ENCODE results near the gene AK4.

The AK4 gene

DNA sequence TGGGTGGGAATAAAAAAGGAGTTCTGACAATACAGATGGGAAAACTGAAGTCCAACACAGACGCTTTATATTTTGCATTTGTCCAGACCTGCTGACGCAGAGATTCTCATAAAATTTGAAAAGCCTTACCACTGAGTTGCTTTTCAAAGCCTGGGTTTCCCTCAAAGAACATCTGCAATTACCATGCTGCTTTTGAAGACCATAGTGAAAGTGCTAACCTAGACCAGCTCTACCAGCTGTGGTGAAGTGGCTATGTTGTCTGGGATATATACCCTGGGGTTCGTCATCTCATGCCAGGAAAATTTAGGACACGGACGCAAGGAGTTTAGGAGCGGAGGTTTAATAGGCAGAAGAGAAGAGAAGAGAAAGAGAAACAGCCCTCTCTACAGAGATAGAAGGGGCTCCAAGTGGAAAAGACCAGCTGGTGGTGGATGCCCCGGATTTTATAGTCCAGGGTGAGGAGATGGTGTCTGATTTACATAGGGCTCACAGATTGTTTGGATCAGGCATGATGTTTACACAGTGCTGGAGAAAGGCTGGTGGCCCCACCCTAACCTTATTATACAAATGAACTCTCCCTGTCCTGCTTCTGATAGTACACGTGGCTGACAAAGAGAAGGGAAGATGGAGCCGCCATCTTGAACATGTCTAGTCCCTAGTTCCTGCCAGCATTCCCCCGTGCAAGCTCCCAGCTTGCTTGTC is 73.8 kb downstream of the AK4 start:
- Histone ChIP-seq H3K79me1 (ENCODE audit: low read depth, low read length) (no peaks in the 10 kb centered on the region), H3K4ac (ENCODE audit: low read length) (no peak overlapping the region), H3K14ac (ENCODE audit: low read length) (no peak overlapping the region), H2BK15ac (ENCODE audit: low read length) (no peak overlapping the region), H3K36me3 (replicated peaks in 1 of 2; ENCODE audit: control insufficient read depth in 2 of 2, insufficient read depth in 2 of 2, low read length in 2 of 2) (no peaks in the 10 kb centered on the region), H4K8ac (ENCODE audit: low read depth, low read length) (no peak overlapping the region), H3K4me3 (ENCODE audit: low read length in 2 of 2) (no peak overlapping the region), H2AK5ac (ENCODE audit: low read depth, low read length) (no peak overlapping the region), H3K18ac (ENCODE audit: low read length) (no peak overlapping the region), H3K9ac (ENCODE audit: low read depth, low read length, poor library complexity) (no peak overlapping the region), H2BK12ac (ENCODE audit: low read length) (no peak overlapping the region), H4K91ac (ENCODE audit: low read depth, low read length, poor library complexity) (no peak overlapping the region), H3K23ac (ENCODE audit: low read depth, low read length, poor library complexity) (no peak overlapping the region), H2BK5ac (ENCODE audit: low read length) (no peak overlapping the region), H3K27ac (replicated peaks; ENCODE audit: low read length) (no peak overlapping the region), H3K27me3 (ENCODE audit: control insufficient read depth in 3 of 3, insufficient read depth in 3 of 3, low read depth in 1 of 3, low read length in 3 of 3) (no peaks in the 10 kb centered on the region), H2BK120ac (ENCODE audit: low read depth, low read length) (no peak overlapping the region), H3K9me3 (replicated peaks in 1 of 2; ENCODE audit: control insufficient read depth in 2 of 2, insufficient read depth in 1 of 2, low read depth in 1 of 2, low read length in 2 of 2) (no peaks in the 10 kb centered on the region), H2AFZ (ENCODE audit: low read length) (no peak overlapping the region), H3K4me2 (ENCODE audit: insufficient read depth, low read length, poor library complexity, severe bottlenecking) (no peak overlapping the region), H3K4me1 (ENCODE audit: control insufficient read depth in 2 of 2, insufficient read depth in 1 of 2, low read depth in 1 of 2, low read length in 2 of 2) (no peaks in the 10 kb centered on the region)
- no peak for DNase-seq (ENCODE audit: low spot score)
- no CpG with 5 or more reads among the region's 10 CpGs for WGBS, 2 donors (ENCODE audit: extremely low coverage in 2 of 2, insufficient read length in 2 of 2, insufficient replicate concordance in 1 of 2)

DNA sequence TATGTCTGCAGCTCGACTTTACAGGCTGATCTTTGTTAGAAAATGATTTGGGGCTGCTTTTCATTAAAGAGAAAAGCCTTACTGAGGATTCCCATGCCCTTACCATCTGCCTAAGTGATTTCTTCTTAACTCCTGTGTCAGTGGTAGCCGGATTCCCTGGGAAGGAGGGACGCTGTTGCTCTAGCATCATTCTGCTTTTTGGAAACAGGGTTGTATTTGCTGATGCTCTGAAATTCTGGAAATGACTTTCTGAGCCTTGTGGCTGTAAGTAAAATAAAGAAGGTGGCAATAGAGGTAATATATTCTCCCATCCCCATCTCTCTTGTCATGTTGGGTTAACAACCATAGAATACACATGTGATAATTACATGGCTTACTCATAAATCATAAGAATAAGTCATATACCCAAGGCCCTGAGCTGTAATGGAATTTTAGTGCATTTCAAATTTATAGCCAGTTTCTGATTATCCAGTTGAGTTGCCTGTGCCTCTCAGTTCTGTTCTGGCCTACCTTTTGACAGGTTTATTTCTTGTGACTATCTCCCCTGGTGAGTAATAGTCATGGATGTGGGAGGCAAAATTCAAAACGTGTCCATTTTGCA is 74.4 kb downstream of the AK4 start:
- no peak overlapping the region for H3K4me2 ChIP-seq (ENCODE audit: insufficient read depth, low read length, poor library complexity, severe bottlenecking)
- no peak overlapping the region for H2BK15ac ChIP-seq (ENCODE audit: low read length)
- no peak overlapping the region for H3K9ac ChIP-seq (ENCODE audit: low read depth, low read length, poor library complexity)
- no peak overlapping the region for H3K14ac ChIP-seq (ENCODE audit: low read length)
- H3K27me3 ChIP-seq (ENCODE audit: control insufficient read depth in 3 of 3, insufficient read depth in 3 of 3, low read depth in 1 of 3, low read length in 3 of 3): no peaks in the 10 kb centered on the region
- H3K23ac ChIP-seq (ENCODE audit: low read depth, low read length, poor library complexity): no peak overlapping the region
- no peak overlapping the region for H3K4ac ChIP-seq (ENCODE audit: low read length)
- H4K91ac ChIP-seq (ENCODE audit: low read depth, low read length, poor library complexity): no peak overlapping the region
- H2BK5ac ChIP-seq (ENCODE audit: low read length): no peak overlapping the region
- H3K4me1 ChIP-seq (ENCODE audit: control insufficient read depth in 2 of 2, insufficient read depth in 1 of 2, low read depth in 1 of 2, low read length in 2 of 2): no peaks in the 10 kb centered on the region
- no peak overlapping the region for H2BK12ac ChIP-seq (ENCODE audit: low read length)
- H3K79me1 ChIP-seq (ENCODE audit: low read depth, low read length): no peaks in the 10 kb centered on the region
- no peak overlapping the region for H2BK120ac ChIP-seq (ENCODE audit: low read depth, low read length)
- no peak overlapping the region for H3K27ac ChIP-seq (replicated peaks; ENCODE audit: low read length)
- no peak overlapping the region for H2AFZ ChIP-seq (ENCODE audit: low read length)
- no peak overlapping the region for H2AK5ac ChIP-seq (ENCODE audit: low read depth, low read length)
- no peak for DNase-seq (ENCODE audit: low spot score)
- no peak overlapping the region for H4K8ac ChIP-seq (ENCODE audit: low read depth, low read length)
- H3K4me3 ChIP-seq (ENCODE audit: low read length in 2 of 2): no peak overlapping the region
- no peak overlapping the region for H3K18ac ChIP-seq (ENCODE audit: low read length)
- no peaks in the 10 kb centered on the region for H3K36me3 ChIP-seq (replicated peaks in 1 of 2; ENCODE audit: control insufficient read depth in 2 of 2, insufficient read depth in 2 of 2, low read length in 2 of 2)
- no peaks in the 10 kb centered on the region for H3K9me3 ChIP-seq (replicated peaks in 1 of 2; ENCODE audit: control insufficient read depth in 2 of 2, insufficient read depth in 1 of 2, low read depth in 1 of 2, low read length in 2 of 2)
- WGBS, 2 donors (ENCODE audit: extremely low coverage in 2 of 2, insufficient read length in 2 of 2, insufficient replicate concordance in 1 of 2): no CpG with 5 or more reads among the region's 4 CpGs

DNA sequence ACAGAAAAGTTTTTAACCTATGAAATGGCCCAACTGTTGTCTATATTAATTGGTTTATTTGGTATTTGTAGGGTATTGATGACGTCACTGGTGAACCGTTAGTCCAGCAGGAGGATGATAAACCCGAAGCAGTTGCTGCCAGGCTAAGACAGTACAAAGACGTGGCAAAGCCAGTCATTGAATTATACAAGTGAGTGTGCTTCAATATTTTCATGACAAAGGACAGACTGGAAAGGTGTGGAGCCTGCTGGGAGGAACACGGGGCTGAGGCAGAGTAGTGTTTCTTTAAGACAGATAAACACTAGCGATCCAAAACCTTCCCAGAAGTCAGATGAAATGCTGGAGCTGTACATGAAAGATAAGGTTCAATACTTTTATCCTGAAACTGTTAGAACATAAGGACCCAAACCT is 76.7 kb downstream of the AK4 start:
- Histone ChIP-seq H4K8ac (ENCODE audit: low read depth, low read length) (no peak overlapping the region), H3K4me1 (ENCODE audit: control insufficient read depth in 2 of 2, insufficient read depth in 1 of 2, low read depth in 1 of 2, low read length in 2 of 2) (no peaks in the 10 kb centered on the region), H3K9me3 (replicated peaks in 1 of 2; ENCODE audit: control insufficient read depth in 2 of 2, insufficient read depth in 1 of 2, low read depth in 1 of 2, low read length in 2 of 2) (no peaks in the 10 kb centered on the region), H3K9ac (ENCODE audit: low read depth, low read length, poor library complexity) (no peak overlapping the region), H3K4ac (ENCODE audit: low read length) (no peak overlapping the region), H2AFZ (ENCODE audit: low read length) (no peak overlapping the region), H3K36me3 (replicated peaks in 1 of 2; ENCODE audit: control insufficient read depth in 2 of 2, insufficient read depth in 2 of 2, low read length in 2 of 2) (no peaks in the 10 kb centered on the region), H3K27me3 (ENCODE audit: control insufficient read depth in 3 of 3, insufficient read depth in 3 of 3, low read depth in 1 of 3, low read length in 3 of 3) (no peaks in the 10 kb centered on the region), H4K91ac (ENCODE audit: low read depth, low read length, poor library complexity) (no peak overlapping the region), H3K4me2 (ENCODE audit: insufficient read depth, low read length, poor library complexity, severe bottlenecking) (no peak overlapping the region), H2BK120ac (ENCODE audit: low read depth, low read length) (no peak overlapping the region), H3K79me1 (ENCODE audit: low read depth, low read length) (no peaks in the 10 kb centered on the region), H3K18ac (ENCODE audit: low read length) (no peak overlapping the region), H3K23ac (ENCODE audit: low read depth, low read length, poor library complexity) (no peak overlapping the region), H2BK5ac (ENCODE audit: low read length) (no peak overlapping the region), H2BK12ac (ENCODE audit: low read length) (no peak overlapping the region), H2BK15ac (ENCODE audit: low read length) (no peak overlapping the region), H3K14ac (ENCODE audit: low read length) (no peak overlapping the region), H2AK5ac (ENCODE audit: low read depth, low read length) (no peak overlapping the region), H3K27ac (replicated peaks; ENCODE audit: low read length) (no peak overlapping the region), H3K4me3 (ENCODE audit: low read length in 2 of 2) (no peak overlapping the region)
- no peak for DNase-seq (ENCODE audit: low spot score)
- WGBS, 2 donors (ENCODE audit: extremely low coverage in 2 of 2, insufficient read length in 2 of 2, insufficient replicate concordance in 1 of 2): no CpG with 5 or more reads among the region's 6 CpGs

DNA sequence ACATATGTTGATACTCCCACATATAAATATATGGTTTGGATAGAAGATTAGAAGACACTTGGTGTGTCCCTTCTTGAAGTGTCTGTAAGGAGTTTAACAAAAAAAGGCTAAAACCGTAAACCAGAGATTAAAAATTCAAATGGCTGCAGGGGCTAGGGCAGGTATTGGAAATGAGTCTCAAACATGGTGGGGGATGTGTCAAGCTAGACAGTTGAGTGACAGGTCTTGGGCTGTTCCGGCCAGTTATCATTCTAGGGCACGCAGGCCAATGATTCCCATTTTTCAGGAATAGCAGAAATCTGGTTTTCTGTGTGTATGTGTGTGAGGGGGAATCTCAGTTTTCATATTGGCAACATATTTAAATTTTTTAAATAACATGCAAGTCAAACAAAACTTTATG is 77.2 kb downstream of the AK4 start:
- Histone ChIP-seq H3K4me1 (ENCODE audit: control insufficient read depth in 2 of 2, insufficient read depth in 1 of 2, low read depth in 1 of 2, low read length in 2 of 2) (no peaks in the 10 kb centered on the region), H3K79me1 (ENCODE audit: low read depth, low read length) (no peaks in the 10 kb centered on the region), H3K4me2 (ENCODE audit: insufficient read depth, low read length, poor library complexity, severe bottlenecking) (no peak overlapping the region), H3K27ac (replicated peaks; ENCODE audit: low read length) (no peak overlapping the region), H3K14ac (ENCODE audit: low read length) (no peak overlapping the region), H2BK5ac (ENCODE audit: low read length) (no peak overlapping the region), H3K9ac (ENCODE audit: low read depth, low read length, poor library complexity) (no peak overlapping the region), H3K27me3 (ENCODE audit: control insufficient read depth in 3 of 3, insufficient read depth in 3 of 3, low read depth in 1 of 3, low read length in 3 of 3) (no peaks in the 10 kb centered on the region), H3K4ac (ENCODE audit: low read length) (no peak overlapping the region), H3K18ac (ENCODE audit: low read length) (no peak overlapping the region), H2AK5ac (ENCODE audit: low read depth, low read length) (no peak overlapping the region), H2AFZ (ENCODE audit: low read length) (no peak overlapping the region), H3K23ac (ENCODE audit: low read depth, low read length, poor library complexity) (no peak overlapping the region), H3K4me3 (ENCODE audit: low read length in 2 of 2) (no peak overlapping the region), H2BK120ac (ENCODE audit: low read depth, low read length) (no peak overlapping the region), H2BK12ac (ENCODE audit: low read length) (no peak overlapping the region), H4K91ac (ENCODE audit: low read depth, low read length, poor library complexity) (no peak overlapping the region), H2BK15ac (ENCODE audit: low read length) (no peak overlapping the region), H4K8ac (ENCODE audit: low read depth, low read length) (no peak overlapping the region), H3K36me3 (replicated peaks in 1 of 2; ENCODE audit: control insufficient read depth in 2 of 2, insufficient read depth in 2 of 2, low read length in 2 of 2) (no peaks in the 10 kb centered on the region), H3K9me3 (replicated peaks in 1 of 2; ENCODE audit: control insufficient read depth in 2 of 2, insufficient read depth in 1 of 2, low read depth in 1 of 2, low read length in 2 of 2) (no peaks in the 10 kb centered on the region)
- DNase-seq (ENCODE audit: low spot score): no peak
- no CpG with 5 or more reads among the region's 3 CpGs for WGBS, 2 donors (ENCODE audit: extremely low coverage in 2 of 2, insufficient read length in 2 of 2, insufficient replicate concordance in 1 of 2)
